GM21619 (cell line): Measurements from ENCODE around the gene CLEC17A.

Experiments
- ATAC-seq: cut with Tn5 transposase; IDR thresholded peaks from one replicate; pipeline ENCODE4 v1.9.1; 2021; ENCODE audit not compliant: unreplicated experiment

The CLEC17A gene

GRCh38 chr19:14649020-14649419 is 66.1 kb downstream of the CLEC17A start:
- no peak for ATAC-seq

- ATAC-seq = no peak
Observed at GRCh38 chr19:14650161-14650560, 67.3 kb downstream of the CLEC17A start.

- no peak for ATAC-seq
Observed at GRCh38 chr19:14654786-14655560, 72.1 kb downstream of the CLEC17A start.

DNA sequence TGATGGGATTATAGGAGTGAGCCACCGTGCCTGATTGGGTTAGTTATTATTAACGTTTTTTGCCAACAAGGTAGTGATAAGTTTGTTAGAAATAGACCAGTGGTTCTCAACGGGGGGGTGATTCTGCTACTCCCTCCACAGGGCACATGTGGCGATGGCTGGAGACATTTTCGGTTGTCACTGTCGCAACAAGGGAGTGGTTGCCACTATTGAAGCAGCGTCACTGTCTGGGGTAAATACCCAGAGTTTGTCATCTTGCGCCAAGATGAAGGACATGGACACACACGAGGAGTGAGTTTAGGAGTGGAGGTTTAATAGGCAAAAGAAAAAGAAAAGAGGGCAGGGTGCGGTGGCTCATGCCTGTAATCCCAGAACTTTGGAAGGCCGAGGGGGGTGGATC is 72.8 kb downstream of the CLEC17A start:
- ATAC-seq = no peak

DNA sequence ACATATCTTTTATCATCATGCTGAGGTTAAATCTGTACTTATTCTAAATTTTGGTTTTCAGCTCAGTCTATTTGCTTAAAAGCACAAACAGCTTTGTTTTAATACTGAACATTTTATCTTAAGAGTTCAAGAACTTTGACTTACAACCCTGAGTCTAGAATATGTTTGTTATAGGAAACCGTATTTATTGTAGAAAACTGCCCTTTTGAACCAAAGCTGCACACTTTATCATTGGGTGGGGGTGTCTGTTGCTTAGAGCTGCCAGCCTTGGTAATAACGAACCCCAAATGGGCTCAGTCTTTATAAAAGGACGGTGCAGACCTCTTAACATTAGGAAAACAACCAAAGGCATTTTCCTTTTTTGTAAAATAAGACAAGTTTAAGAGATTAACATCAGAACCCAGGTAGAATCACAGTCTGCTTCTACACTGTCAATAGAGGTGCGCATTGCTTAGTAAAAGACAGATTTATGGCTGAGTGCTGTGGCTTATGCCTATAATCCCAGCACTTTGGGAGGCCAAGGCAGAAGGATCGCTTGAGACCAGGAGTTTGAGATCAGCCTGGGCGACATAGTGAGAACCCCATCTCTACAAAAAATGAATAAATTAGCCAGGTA is 77.1 kb downstream of the CLEC17A start:
- ATAC-seq = no peak

DNA sequence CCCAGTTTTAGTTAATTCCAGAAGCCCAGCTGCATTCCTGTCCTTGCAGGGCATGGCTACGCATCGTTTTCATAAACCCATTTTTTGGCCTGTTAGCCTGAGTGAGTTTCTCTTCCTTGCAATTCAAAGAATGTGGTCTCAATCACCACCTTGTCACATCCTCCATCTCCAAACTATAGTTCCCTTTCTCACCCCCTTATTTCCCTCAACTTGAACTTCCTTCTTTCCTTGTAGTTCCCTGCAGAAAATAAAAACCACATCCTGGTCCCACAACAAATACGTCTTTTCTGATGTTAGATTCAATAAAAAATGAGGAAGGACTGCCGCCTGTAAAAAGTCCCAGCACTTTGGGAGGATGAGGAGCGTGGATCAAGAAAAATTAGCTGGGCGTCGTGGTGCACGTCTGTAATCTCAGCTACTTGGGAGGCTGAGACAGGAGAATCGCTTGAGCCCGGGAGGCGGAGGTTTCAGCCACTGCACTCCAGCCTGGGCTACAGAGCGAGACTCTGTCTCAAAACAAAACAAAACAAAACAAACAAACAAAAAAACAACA is 78.6 kb downstream of the CLEC17A start:
- no peak for ATAC-seq
